ENCODE measurements around the gene PNMA8A. TPM values are rescaled to one million over a fixed set of nuclear protein-coding genes. Genes with fewer than 3 reads are reported as not detected.

The PNMA8A gene
- total and polyA plus RNA-seq, 2 experiments from 2014 or later, result 17.8 to 21.7 TPM

GRCh38 chr19:46481223-46481848, 10.0 kb upstream of the PNMA8A start:
- peaks cover 21% of the 10 kb centered on the region for H3K4me1 Mint-ChIP-seq
- no peaks in the 10 kb centered on the region for H3K79me2 ChIP-seq (replicated peaks; ENCODE audit: insufficient read depth)
- no peak for TF ChIP-seq POLR2AphosphoS5 (IDR thresholded peaks at IDR 0.05; ENCODE audit: low read depth)
- TF ChIP-seq ZNF462 (CRISPR knock-in tag; IDR thresholded peaks at IDR 0.05), result no peak
- no peak for TF ChIP-seq ZNF331 (CRISPR knock-in tag; IDR thresholded peaks at IDR 0.05; ENCODE audit: low read depth)
- no peak for TF ChIP-seq STAT1 (IDR thresholded peaks at IDR 0.05; ENCODE audit: unreplicated experiment)
- TF ChIP-seq REST (IDR thresholded peaks at IDR 0.05; ENCODE audit: unreplicated experiment), result no peak
- no peak for TF ChIP-seq NANOG (IDR thresholded peaks at IDR 0.05; ENCODE audit: borderline replicate concordance)
- no peak for TF ChIP-seq EZH2phosphoT487 (IDR thresholded peaks at IDR 0.05; ENCODE audit: unreplicated experiment)
- no peak for TF ChIP-seq ETS1 (IDR thresholded peaks at IDR 0.05)
- H3K36me3 ChIP-seq (ENCODE audit: insufficient read depth), result no peaks in the 10 kb centered on the region
- ATAC-seq (no peak), DNase-seq (ENCODE audit: low spot score) (no peak)
- H3K4me3 ChIP-seq, result no peak overlapping the region
- H3K27me3 ChIP-seq (ENCODE audit: insufficient read depth), result peaks cover 2% of the 10 kb centered on the region; the same call in 1 of the 2 replicates
- no peaks in the 10 kb centered on the region for H3K9me3 Mint-ChIP-seq
- peaks cover 14% of the 10 kb centered on the region for H3K4me1 ChIP-seq (ENCODE audit: insufficient read depth)
- H3K4me2 ChIP-seq, result peak overlapping the region; percentile 72
- H3K27ac ChIP-seq (ENCODE audit: low read depth), result no peak overlapping the region
- H3K27me3 Mint-ChIP-seq (ENCODE audit: insufficient read depth, low read depth, poor library complexity), result peaks cover 8% of the 10 kb centered on the region
- H3K36me3 Mint-ChIP-seq (ENCODE audit: low read depth), result no peaks in the 10 kb centered on the region
- H3K4me3 Mint-ChIP-seq, result no peak overlapping the region; the same call in 2 of the 3 replicates
- H3F3A ChIP-seq (replicated peaks; ENCODE audit: low read depth), result no peaks in the 10 kb centered on the region
- H4K20me1 ChIP-seq (replicated peaks; ENCODE audit: insufficient read depth), result no peaks in the 10 kb centered on the region
- H3K27ac Mint-ChIP-seq, result no peak overlapping the region
- no peaks in the 10 kb centered on the region for H3K9me2 ChIP-seq (ENCODE audit: insufficient read depth)
- no peak overlapping the region; the same call in 1 of the 2 replicates for H2AFZ ChIP-seq
